Mesenchymal stem cell (in vitro differentiated cells and primary cell): ENCODE data around the gene SLC7A7.
"Not testable (repeated sequence)": the region's sequence is repeated elsewhere in the genome, so short reads cannot be mapped to it uniquely, and the experiment has no call there.

Source experiments
- DNase-seq: peaks from one replicate; pipeline ENCODE4 v3.0.0-alpha.2; 2013
- H2AFZ ChIP-seq: one replicate; pipeline ENCODE4 v1.6.1; 2013; ENCODE audit warnings: low read depth, mild to moderate bottlenecking, control low read depth, inconsistent platforms, low read length, moderate library complexity
- H2AK5ac ChIP-seq: 2 replicates; pipeline ENCODE4 v1.6.1; 2013; ENCODE audit warnings: low read length, moderate library complexity, mild to moderate bottlenecking, inconsistent platforms; ENCODE audit not compliant: severe bottlenecking
- H2BK120ac ChIP-seq: one replicate; pipeline ENCODE4 v1.6.1; 2013; ENCODE audit warnings: low read depth, mild to moderate bottlenecking, inconsistent platforms, low read length, moderate library complexity
- H2BK12ac ChIP-seq, 2 experiments: one replicate each; pipeline ENCODE4 v1.6.1; 2013; ENCODE audit warnings: inconsistent platforms in 2 of 2, low read length in 2 of 2, mild to moderate bottlenecking in 2 of 2, moderate library complexity in 2 of 2, control low read depth in 1 of 2
- H2BK15ac ChIP-seq: one replicate; pipeline ENCODE4 v1.6.1; 2013; ENCODE audit warnings: mild to moderate bottlenecking, low read depth, inconsistent platforms; ENCODE audit not compliant: poor library complexity, severe bottlenecking
- H2BK5ac ChIP-seq: 2 replicates; pipeline ENCODE4 v1.6.1; 2013; ENCODE audit warnings: low read depth, mild to moderate bottlenecking, low read length, control low read depth, inconsistent platforms; ENCODE audit not compliant: poor library complexity, severe bottlenecking
- H3K14ac ChIP-seq, 2 experiments: one replicate each; pipeline ENCODE4 v1.6.1; 2013; ENCODE audit warnings: inconsistent platforms in 2 of 2, low read length in 2 of 2, control low read depth in 1 of 2, mild to moderate bottlenecking in 1 of 2, moderate library complexity in 1 of 2
- H3K18ac ChIP-seq, 2 experiments: one replicate each; pipeline ENCODE4 v1.6.1; 2013; ENCODE audit warnings: inconsistent platforms in 2 of 2, low read length in 2 of 2, control low read depth in 1 of 2, low read depth in 1 of 2, mild to moderate bottlenecking in 1 of 2
- H3K23ac ChIP-seq, 2 experiments: one replicate each; pipeline ENCODE4 v1.6.1; 2013; ENCODE audit warnings: inconsistent platforms in 2 of 2, low read length in 2 of 2, mild to moderate bottlenecking in 2 of 2, moderate library complexity in 2 of 2, control low read depth in 1 of 2
- H3K27ac ChIP-seq: 2 replicates; pipeline ENCODE4 v1.5.1; 2013; ENCODE audit warnings: mild to moderate bottlenecking, moderate library complexity, low read length, control low read depth, inconsistent platforms; ENCODE audit not compliant: poor library complexity, severe bottlenecking
- H3K27me3 ChIP-seq, 2 experiments: 2 replicates each; pipeline versions ENCODE4 v1.6.1 to v1.7.0; 2013; ENCODE audit warnings: low read length in 2 of 2, mild to moderate bottlenecking in 2 of 2, moderate library complexity in 2 of 2, control low read depth in 1 of 2, inconsistent platforms in 1 of 2; ENCODE audit not compliant: control insufficient read depth in 1 of 2, insufficient read depth in 1 of 2
- H3K36me3 ChIP-seq, 2 experiments: 2 replicates each; pipeline versions ENCODE4 v1.6.1 to v1.7.0; 2013; ENCODE audit warnings: low read length in 2 of 2, control low read depth in 1 of 2, inconsistent platforms in 1 of 2, low read depth in 1 of 2, mild to moderate bottlenecking in 1 of 2; ENCODE audit not compliant: insufficient read depth in 2 of 2, control insufficient read depth in 1 of 2
- H3K4ac ChIP-seq, 2 experiments: one replicate each; pipeline ENCODE4 v1.6.1; 2013; ENCODE audit warnings: inconsistent platforms in 2 of 2, low read length in 2 of 2, mild to moderate bottlenecking in 2 of 2, moderate library complexity in 2 of 2, control low read depth in 1 of 2, low read depth in 1 of 2
- H3K4me1 ChIP-seq: 2 replicates; pipeline ENCODE4 v1.6.1; 2013; ENCODE audit warnings: low read depth, low read length, control low read depth; ENCODE audit not compliant: control insufficient read depth, insufficient read depth
- H3K4me2 ChIP-seq: 2 replicates; pipeline ENCODE4 v1.6.1; 2013; ENCODE audit warnings: low read length, mild to moderate bottlenecking, inconsistent platforms; ENCODE audit not compliant: poor library complexity, severe bottlenecking
- H3K4me3 ChIP-seq, 2 experiments: 2 replicates each; pipeline versions ENCODE4 v1.5.1 to v1.7.0; 2013; ENCODE audit warnings: low read length in 2 of 2, mild to moderate bottlenecking in 2 of 2, control low read depth in 1 of 2, low read depth in 1 of 2; ENCODE audit not compliant: insufficient read depth in 1 of 2
- H3K79me1 ChIP-seq: replicated peaks from 2 replicates; pipeline ENCODE4 v1.6.1; 2013; ENCODE audit warnings: mild to moderate bottlenecking, control low read depth, low read length, inconsistent platforms; ENCODE audit not compliant: poor library complexity, severe bottlenecking
- H3K9ac ChIP-seq: 2 replicates; pipeline ENCODE4 v1.7.0; 2013; ENCODE audit warnings: mild to moderate bottlenecking, low read length, moderate library complexity
- H3K9me3 ChIP-seq: 2 replicates; pipeline ENCODE4 v1.7.0; 2013; ENCODE audit warnings: mild to moderate bottlenecking, low read length; ENCODE audit not compliant: control insufficient read depth
- H4K8ac ChIP-seq: one replicate; pipeline ENCODE4 v1.6.1; 2013; ENCODE audit warnings: inconsistent platforms, mild to moderate bottlenecking, low read length, moderate library complexity
- H4K91ac ChIP-seq: one replicate; pipeline ENCODE4 v1.6.1; 2013; ENCODE audit warnings: mild to moderate bottlenecking, low read length, inconsistent platforms
- WGBS: methylation state at CpG from one replicate; pipeline ENCODE4 v1.1.7; 2013; ENCODE audit warnings: mixed read lengths; 5-methylcytosine and 5-hydroxymethylcytosine counted together

Gene SLC7A7

DNA sequence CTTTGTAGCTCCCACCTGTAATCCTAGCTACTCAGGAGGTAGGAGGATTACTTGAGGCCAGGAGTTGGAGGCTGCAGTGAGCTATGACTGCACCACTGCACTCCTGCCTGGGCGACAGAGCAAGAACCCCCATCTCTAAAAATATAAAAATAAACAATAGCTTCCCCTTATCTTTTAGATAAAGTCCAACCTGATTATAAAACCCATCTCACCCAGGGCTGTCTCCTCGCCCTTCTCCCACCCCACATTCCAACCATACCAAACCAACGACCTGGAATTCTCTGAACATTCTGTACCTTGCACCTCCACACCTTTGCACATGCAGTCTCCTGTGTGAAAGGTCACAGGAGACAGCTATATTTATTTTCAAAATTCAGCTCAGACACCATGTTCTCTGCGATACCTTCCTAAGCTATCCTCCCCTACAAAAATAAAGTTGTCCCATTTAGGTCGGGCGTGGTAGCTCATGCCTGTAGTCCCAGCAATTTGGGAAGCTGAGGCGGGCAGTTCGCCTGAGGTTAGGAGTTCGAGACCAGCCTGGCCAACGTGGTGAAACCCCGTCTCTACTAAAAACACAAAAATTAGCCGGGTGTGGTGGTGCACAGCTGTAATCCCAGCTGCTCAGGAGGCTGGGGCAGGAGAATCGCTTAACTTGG lies 7.7 kb downstream of the SLC7A7 start:
- Histone ChIP-seq H2AFZ (no peak overlapping the region), H2BK120ac (no peak overlapping the region), H3K27me3 (peaks cover 0 to 5% of the 10 kb centered on the region in 2 experiments), H3K23ac (no peak overlapping the region), H4K8ac (no peak overlapping the region), H4K91ac (no peak overlapping the region), H3K18ac (no peak overlapping the region), H2BK15ac (no peak overlapping the region), H3K79me1 (no peaks in the 10 kb centered on the region), H2BK5ac (no peak overlapping the region), H3K9me3 (no peaks in the 10 kb centered on the region), H3K4ac (no peak overlapping the region), H3K4me2 (no peak overlapping the region), H3K4me3 (no peak overlapping the region), H3K9ac (no peak overlapping the region), H3K36me3 (no peaks in the 10 kb centered on the region), H3K14ac (no peak overlapping the region), H2AK5ac (no peak overlapping the region), H3K27ac (no peak overlapping the region), H2BK12ac (no peak overlapping the region), H3K4me1 (no peaks in the 10 kb centered on the region)
- 83% methylated on average over 13 of the region's 13 CpGs for WGBS
- DNase-seq, result no peak

DNA sequence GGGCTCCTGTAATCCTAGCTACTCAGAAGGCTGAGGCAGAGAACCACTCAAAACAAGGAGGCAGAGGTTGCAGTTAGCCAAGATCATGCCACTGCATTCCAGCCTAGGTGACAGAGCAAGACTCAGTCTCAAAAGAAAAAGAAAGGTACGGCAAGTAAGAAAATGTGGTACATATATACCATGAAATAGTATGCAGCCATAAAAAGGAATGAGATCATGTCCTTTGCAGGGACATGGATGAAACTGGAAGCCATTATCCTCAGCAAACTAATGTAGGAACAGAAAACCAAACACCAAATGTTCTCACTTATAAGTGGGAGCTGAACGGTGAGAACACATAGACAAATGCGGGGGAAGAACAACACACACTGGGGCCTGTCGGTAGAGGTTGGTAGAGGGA lies 10.0 kb downstream of the SLC7A7 start:
- not testable (repeated sequence) for H4K8ac ChIP-seq, H2BK12ac ChIP-seq, H3K4me3 ChIP-seq, H3K18ac ChIP-seq, H2BK15ac ChIP-seq, H4K91ac ChIP-seq, H3K14ac ChIP-seq, H3K27me3 ChIP-seq, H3K9me3 ChIP-seq, H2BK120ac ChIP-seq, H3K4me1 ChIP-seq, H2BK5ac ChIP-seq, H3K79me1 ChIP-seq, H3K36me3 ChIP-seq, H2AK5ac ChIP-seq, H3K4me2 ChIP-seq, H3K9ac ChIP-seq, DNase-seq, H3K4ac ChIP-seq, H3K27ac ChIP-seq, H3K23ac ChIP-seq, H2AFZ ChIP-seq
- WGBS, result 82% methylated on average over 4 of the region's 4 CpGs

- peak overlapping the region in 1 of 2 experiments; percentile 57 for H3K14ac ChIP-seq
Observed at GRCh38 chr14:22803687-22803974, 11.6 kb downstream of the SLC7A7 start.

DNA sequence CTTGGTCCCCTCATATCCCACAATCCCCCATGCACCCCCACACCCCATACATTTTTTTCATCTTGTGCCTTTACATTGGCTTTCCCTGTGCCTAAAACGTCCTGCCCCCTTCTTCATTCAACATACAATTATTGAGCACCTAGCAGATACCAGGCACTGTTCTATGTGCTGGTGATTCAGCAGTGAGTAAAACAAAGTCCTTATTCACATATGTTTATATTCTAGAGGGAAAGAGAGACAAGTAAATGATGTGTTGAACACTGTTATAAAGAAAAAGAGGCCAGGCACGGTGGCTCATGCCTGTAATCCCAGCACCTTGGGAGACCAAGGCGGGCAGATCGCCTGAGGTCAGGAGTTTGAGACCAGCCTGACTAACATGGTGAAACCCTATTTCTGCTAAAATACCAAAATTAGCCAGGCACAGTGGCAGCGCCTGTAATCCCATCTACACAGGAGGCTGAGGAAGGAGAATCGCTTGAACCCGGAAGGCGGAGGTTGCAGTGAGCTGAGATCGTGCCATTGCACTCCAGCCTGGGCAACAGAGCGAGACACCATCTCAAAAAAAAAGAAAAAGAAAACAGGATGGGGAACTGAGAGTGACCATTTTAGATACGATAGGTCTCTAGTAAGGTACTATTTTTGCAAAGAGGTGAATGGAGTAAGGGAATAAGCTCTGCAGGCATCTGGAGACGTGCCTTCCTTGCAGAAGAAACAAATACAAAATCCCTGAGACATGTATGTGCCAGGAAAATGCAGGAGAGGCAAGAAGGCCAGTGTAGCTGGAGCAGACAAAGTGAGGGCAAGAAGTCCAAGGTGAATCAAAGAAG lies 12.2 kb downstream of the SLC7A7 start:
- Histone ChIP-seq H3K9ac (no peak overlapping the region), H3K18ac (no peak overlapping the region), H3K9me3 (no peaks in the 10 kb centered on the region), H3K79me1 (no peaks in the 10 kb centered on the region), H2BK15ac (no peak overlapping the region), H3K14ac (peak overlapping the region in 1 of 2 experiments; percentile 57), H3K4ac (no peak overlapping the region), H2BK12ac (no peak overlapping the region), H2AK5ac (no peak overlapping the region), H3K4me1 (no peaks in the 10 kb centered on the region), H2BK5ac (no peak overlapping the region), H3K23ac (no peak overlapping the region), H3K27me3 (peaks cover 5 to 13% of the 10 kb centered on the region in 2 experiments), H3K27ac (no peak overlapping the region), H2BK120ac (peak overlapping the region; percentile 61), H3K4me2 (no peak overlapping the region), H4K8ac (no peak overlapping the region), H4K91ac (no peak overlapping the region), H2AFZ (no peak overlapping the region), H3K36me3 (no peaks in the 10 kb centered on the region), H3K4me3 (no peak overlapping the region)
- WGBS, result 87% methylated on average over 11 of the region's 12 CpGs
- DNase-seq, result no peak

More at GRCh38 chr14:22803687-22803974, 11.6 kb downstream of the SLC7A7 start:
- no peak overlapping the region for H2BK5ac ChIP-seq
- H3K36me3 ChIP-seq, result no peaks in the 10 kb centered on the region
- WGBS, result 95% methylated on average over 3 of the region's 3 CpGs
- no peak overlapping the region for H3K23ac ChIP-seq
- H3K9me3 ChIP-seq, result no peaks in the 10 kb centered on the region
- H3K9ac ChIP-seq, result no peak overlapping the region
- H4K8ac ChIP-seq, result no peak overlapping the region
- no peaks in the 10 kb centered on the region for H3K79me1 ChIP-seq
- no peak overlapping the region for H2BK12ac ChIP-seq
- H3K27me3 ChIP-seq, result peaks cover 5 to 10% of the 10 kb centered on the region in 2 experiments
- H2AFZ ChIP-seq, result no peak overlapping the region
- H3K27ac ChIP-seq, result no peak overlapping the region
- H3K4me1 ChIP-seq, result no peaks in the 10 kb centered on the region
- no peak overlapping the region for H2AK5ac ChIP-seq
- no peak overlapping the region for H3K4ac ChIP-seq
- no peak overlapping the region for H4K91ac ChIP-seq
- no peak overlapping the region for H3K4me2 ChIP-seq
- DNase-seq, result no peak
- no peak overlapping the region for H2BK120ac ChIP-seq
- H2BK15ac ChIP-seq, result no peak overlapping the region
- H3K18ac ChIP-seq, result no peak overlapping the region
- H3K4me3 ChIP-seq, result no peak overlapping the region
